Jurkat, Clone E6-1 (cell line): ENCODE results near the gene LRGUK.
"Not testable (repeated sequence)": the region's sequence is repeated elsewhere in the genome, so short reads cannot be mapped to it uniquely, and the experiment has no call there.

ENCODE experiments used
- DNase-seq: peaks from one replicate; pipeline ENCODE4 v3.0.0-alpha.2; 2011; ENCODE audit warnings: low read depth, low spot score
- H3K4me3 ChIP-seq: 2 replicates; pipeline ENCODE4 v1.5.1; 2011; ENCODE audit warnings: mild to moderate bottlenecking, low read length, control low read depth, moderate library complexity

Gene LRGUK

GRCh38 chr7:134287916-134288659, 160.9 kb downstream of the LRGUK start:
- H3K4me3 ChIP-seq, result no peak overlapping the region
- DNase-seq, result no peak

GRCh38 chr7:134289423-134289822, 162.3 kb downstream of the LRGUK start:
- DNase-seq, result no peak

GRCh38 chr7:134289841-134290240, 162.7 kb downstream of the LRGUK start:
- DNase-seq, result no peak
- H3K4me3 ChIP-seq, result no peak overlapping the region

More at GRCh38 chr7:134289423-134289822, 162.3 kb downstream of the LRGUK start:
- no peak overlapping the region for H3K4me3 ChIP-seq

- no peak for DNase-seq
- no peak overlapping the region for H3K4me3 ChIP-seq
Measured at GRCh38 chr7:134290286-134290685, 163.1 kb downstream of the LRGUK start.

GRCh38 chr7:134293002-134293740, 166.0 kb downstream of the LRGUK start:
- DNase-seq, result no peak
- no peak overlapping the region for H3K4me3 ChIP-seq

- not testable (repeated sequence) for DNase-seq, H3K4me3 ChIP-seq
Measured at GRCh38 chr7:134295982-134296381, 168.8 kb downstream of the LRGUK start.

DNA sequence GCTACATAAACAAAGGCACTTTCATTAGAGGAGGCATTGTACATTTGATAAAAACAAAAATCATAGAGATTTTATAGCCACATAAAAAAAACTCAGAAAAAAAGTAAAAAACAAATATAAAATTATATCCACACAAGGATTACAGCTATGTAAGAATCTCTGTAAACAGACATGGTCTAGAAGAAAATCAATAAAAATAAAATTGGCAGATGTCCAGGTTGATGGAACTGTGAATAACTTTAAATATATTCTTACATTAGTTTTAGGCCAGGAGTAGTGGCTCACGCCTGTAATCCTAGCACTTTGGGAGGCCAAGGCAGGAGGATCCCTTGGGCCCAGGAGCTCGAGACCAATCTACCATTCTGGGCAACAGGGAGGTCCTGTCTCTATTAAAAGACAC, 170.3 kb downstream of the LRGUK start:
- no peak overlapping the region for H3K4me3 ChIP-seq
- no peak for DNase-seq

GRCh38 chr7:134298902-134299683, 172.0 kb downstream of the LRGUK start:
- H3K4me3 ChIP-seq, result no peak overlapping the region
- DNase-seq, result no peak

DNA sequence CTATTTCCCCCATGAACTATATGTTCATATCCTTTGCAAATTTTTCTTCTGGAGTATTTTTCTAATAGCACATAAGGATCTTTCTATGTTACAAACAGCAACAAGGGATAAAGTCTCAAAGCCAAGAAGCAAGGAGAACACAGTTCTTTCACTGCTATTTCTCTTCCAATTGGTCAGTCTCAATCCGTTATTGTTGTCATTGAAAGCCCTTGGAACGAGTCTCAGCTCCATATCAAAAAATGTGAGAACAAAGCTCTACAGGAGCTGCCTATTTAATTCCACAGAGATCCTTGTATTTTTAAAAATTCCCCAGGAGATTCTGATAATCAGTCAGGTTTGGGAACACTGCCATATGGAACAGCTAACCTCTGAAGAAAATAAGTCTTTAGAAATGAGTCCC, 173.8 kb downstream of the LRGUK start:
- no peak for DNase-seq
- no peak overlapping the region for H3K4me3 ChIP-seq

GRCh38 chr7:134301592-134301991, 174.5 kb downstream of the LRGUK start:
- DNase-seq, result no peak
- no peak overlapping the region for H3K4me3 ChIP-seq

- no peak overlapping the region for H3K4me3 ChIP-seq
- no peak for DNase-seq
Measured at GRCh38 chr7:134302120-134302519, 175.0 kb downstream of the LRGUK start.

- DNase-seq, result no peak
- H3K4me3 ChIP-seq, result no peak overlapping the region
Measured at GRCh38 chr7:134307320-134307719, 180.2 kb downstream of the LRGUK start.

DNA sequence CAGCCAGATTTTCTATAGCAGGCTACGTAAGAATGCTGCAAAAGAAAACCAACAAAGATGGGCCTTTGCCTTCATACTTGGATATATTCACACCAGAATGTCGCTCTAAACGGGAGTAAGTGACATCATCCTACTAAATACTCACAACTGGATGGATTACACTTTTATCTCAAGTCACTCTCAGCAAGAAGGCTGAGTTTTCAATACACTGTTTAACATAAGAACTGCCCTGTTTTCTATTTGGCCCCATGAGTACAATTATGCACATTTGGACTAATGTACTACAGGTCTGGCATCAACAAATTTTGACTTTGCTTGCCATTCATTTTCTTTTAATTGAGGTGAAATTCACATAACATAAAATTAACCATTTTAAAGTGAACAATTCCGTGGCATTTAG, 181.4 kb downstream of the LRGUK start:
- H3K4me3 ChIP-seq, result no peak overlapping the region

DNA sequence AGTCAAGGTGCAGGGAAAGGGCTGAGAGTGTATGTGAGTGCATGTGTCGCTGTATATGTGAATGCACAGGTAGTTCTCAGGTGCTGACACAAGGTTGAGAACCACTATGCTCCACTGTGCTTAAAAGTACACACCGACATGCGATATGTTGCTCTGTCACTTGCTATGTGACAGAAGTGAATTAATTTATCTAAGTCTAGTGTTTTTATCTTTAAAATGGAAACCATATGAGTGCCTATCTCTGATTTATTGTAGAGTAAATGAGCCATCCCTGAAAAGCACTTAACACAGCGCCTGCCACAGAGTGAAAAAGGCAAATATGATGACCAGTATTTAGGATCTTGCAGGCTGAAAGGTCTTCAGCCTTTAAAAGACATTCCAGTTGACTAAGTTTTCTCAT, 184.7 kb downstream of the LRGUK start:
- H3K4me3 ChIP-seq, result no peak overlapping the region
- DNase-seq, result no peak

More for the DNA sequence above, 181.4 kb downstream of the LRGUK start:
- no peak for DNase-seq

- no peak for DNase-seq
Measured at GRCh38 chr7:134312717-134313116, 185.6 kb downstream of the LRGUK start.

DNA sequence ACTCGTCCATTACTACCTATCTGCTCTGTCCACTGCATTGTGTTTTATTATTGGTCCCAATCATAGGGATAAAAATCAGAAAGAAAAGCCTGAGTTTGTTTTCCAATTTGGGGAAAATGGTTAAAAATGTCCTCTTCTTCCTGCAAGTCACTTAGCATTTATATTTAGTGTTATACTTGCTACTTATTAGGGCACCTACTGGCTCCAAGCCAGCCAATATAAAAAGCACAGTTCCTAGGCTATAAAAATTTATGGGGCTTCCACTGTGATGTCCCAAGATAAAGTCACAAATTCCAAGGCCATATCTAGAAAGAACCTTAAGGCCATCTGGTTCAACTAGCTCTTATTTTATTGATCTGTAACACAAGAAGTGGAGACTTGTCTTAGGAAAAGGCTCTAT, 186.4 kb downstream of the LRGUK start:
- no peak for DNase-seq
- H3K4me3 ChIP-seq, result no peak overlapping the region

More at GRCh38 chr7:134312717-134313116, 185.6 kb downstream of the LRGUK start:
- no peak overlapping the region for H3K4me3 ChIP-seq
